ENCODE measurements around the gene RECK. TPM values are rescaled to one million over a fixed set of nuclear protein-coding genes. Genes with fewer than 3 reads are reported as not detected.

RECK gene
- total and polyA plus RNA-seq, 3 donors from 2014 or later: 10.1 to 17.6 (median 15.4) TPM

GRCh38 chr9:36113999-36114398 lies 77.3 kb downstream of the RECK start:
- DNase-seq: no peak
- H3K4me1 ChIP-seq: no peaks in the 10 kb centered on the region
- WGBS, 2 donors: 70 to 88% methylated on average over 2 of the region's 2 CpGs
- no peak overlapping the region for H3K4me3 ChIP-seq
- no peaks in the 10 kb centered on the region for H3K36me3 ChIP-seq (ENCODE audit: low read depth, missing control alignments)
- no peaks in the 10 kb centered on the region for H3K27me3 ChIP-seq
- H3K27ac ChIP-seq: no peak overlapping the region
- intact Hi-C loops (cut with DNase I; ENCODE audit: low total_unique reads): no loop called here
- no peak for TF ChIP-seq POLR2A (IDR thresholded peaks at IDR 0.05)
- TF ChIP-seq CTCF (IDR thresholded peaks at IDR 0.05): no peak
- no peaks in the 10 kb centered on the region for H3K9me3 ChIP-seq

- intact Hi-C loops (cut with DNase I; ENCODE audit: low total_unique reads): no loop called here
- Histone ChIP-seq H3K9me3 (no peaks in the 10 kb centered on the region), H3K27ac (no peak overlapping the region), H3K4me3 (no peak overlapping the region), H3K4me1 (no peaks in the 10 kb centered on the region), H3K27me3 (no peaks in the 10 kb centered on the region), H3K36me3 (ENCODE audit: low read depth, missing control alignments) (no peaks in the 10 kb centered on the region)
- TF ChIP-seq POLR2A (IDR thresholded peaks at IDR 0.05) (no peak), CTCF (IDR thresholded peaks at IDR 0.05) (no peak)
- DNase-seq: no peak
- 90 to 96% methylated on average over 3 of the region's 3 CpGs for WGBS, 2 donors
Measured at GRCh38 chr9:36116593-36116992, 79.9 kb downstream of the RECK start.

GRCh38 chr9:36118201-36118600 lies 81.5 kb downstream of the RECK start:
- intact Hi-C loops (cut with DNase I; ENCODE audit: low total_unique reads): no loop called here
- H3K27me3 ChIP-seq: no peaks in the 10 kb centered on the region
- H3K4me3 ChIP-seq: no peak overlapping the region
- 91 to 100% methylated on average over 2 of the region's 2 CpGs for WGBS, 2 donors
- H3K27ac ChIP-seq: no peak overlapping the region
- no peak for DNase-seq
- no peaks in the 10 kb centered on the region for H3K9me3 ChIP-seq
- H3K36me3 ChIP-seq (ENCODE audit: low read depth, missing control alignments): no peaks in the 10 kb centered on the region
- no peak for TF ChIP-seq POLR2A (IDR thresholded peaks at IDR 0.05)
- no peak for TF ChIP-seq CTCF (IDR thresholded peaks at IDR 0.05)
- H3K4me1 ChIP-seq: no peaks in the 10 kb centered on the region

GRCh38 chr9:36118706-36119105 lies 82.0 kb downstream of the RECK start:
- intact Hi-C loops (cut with DNase I; ENCODE audit: low total_unique reads): no loop called here
- 86 to 89% methylated on average over 15 of the region's 15 CpGs for WGBS, 2 donors
- TF ChIP-seq POLR2A (IDR thresholded peaks at IDR 0.05) (no peak), CTCF (IDR thresholded peaks at IDR 0.05) (no peak)
- no peaks in the 10 kb centered on the region for H3K27me3 ChIP-seq
- no peak overlapping the region for H3K4me3 ChIP-seq
- no peak for DNase-seq
- no peaks in the 10 kb centered on the region for H3K4me1 ChIP-seq
- no peaks in the 10 kb centered on the region for H3K9me3 ChIP-seq
- H3K27ac ChIP-seq: no peak overlapping the region
- H3K36me3 ChIP-seq (ENCODE audit: low read depth, missing control alignments): no peaks in the 10 kb centered on the region

- no peak overlapping the region for H3K4me3 ChIP-seq
- no peaks in the 10 kb centered on the region for H3K9me3 ChIP-seq
- H3K27ac ChIP-seq: no peak overlapping the region
- TF ChIP-seq POLR2A (IDR thresholded peaks at IDR 0.05) (no peak), CTCF (IDR thresholded peaks at IDR 0.05) (no peak)
- H3K36me3 ChIP-seq (ENCODE audit: low read depth, missing control alignments): no peaks in the 10 kb centered on the region
- H3K27me3 ChIP-seq: no peaks in the 10 kb centered on the region
- no peaks in the 10 kb centered on the region for H3K4me1 ChIP-seq
- no peak for DNase-seq
- 86 to 90% methylated on average over 7 of the region's 7 CpGs for WGBS, 2 donors
- intact Hi-C loops (cut with DNase I; ENCODE audit: low total_unique reads): no loop called here
Measured at GRCh38 chr9:36119476-36119875, 82.8 kb downstream of the RECK start.
